HepG2 (cell line): Measurements from ENCODE around the gene RFTN1. TPM values are rescaled to one million over a fixed set of nuclear protein-coding genes. Genes with fewer than 3 reads are reported as not detected.

ENCODE experiments used
- ATAC-seq: fragments of 200-7000 bp; cut with Tn5 transposase; 3 replicates; pipeline ENCODE4 v1.9.1; 2020; ENCODE audit warnings: mild to moderate bottlenecking, moderate library complexity
- BruUV-seq: library from RNA; stranded (reverse); fragments of 400-500 nt; replicated peaks from 2 replicates; lab custom pipeline; 2021; lab: Mats Ljungman, UMichigan
- CTCF ChIA-PET: fragments of 300-600 bp; formaldehyde crosslinking; extraction: SDS; loops from one replicate; lab custom pipeline; 2021; ENCODE audit warnings: low total read pairs, inconsistent platforms, low intra/inter-chr PET ratio; lab: Yijun Ruan, JAX
- POLR2A ChIA-PET: fragments of 350-600 bp; sonication (Branson Sonifier 250); formaldehyde crosslinking; loops from one replicate; lab custom pipeline; 2020; ENCODE audit warnings: antibody characterized with exemption, inconsistent platforms; lab: Yijun Ruan, JAX
- DNase-seq: peaks from one replicate; pipeline ENCODE4 v3.0.0-alpha.2; 2015; ENCODE audit warnings: low spot score
- FAIRE-seq: peaks from 3 replicates; lab custom pipeline; 2011; peaks lifted over from hg19 to GRCh38; lab: Jason Lieb, UNC
- H2AFZ ChIP-seq: one replicate; pipeline ENCODE4 v1.6.1; 2011; ENCODE audit warnings: low read length, inconsistent platforms
- H3K27ac ChIP-seq: fragments of 300-600 bp; 3 replicates; pipeline ENCODE4 v1.8.0; 2011; ENCODE audit warnings: mixed run types, mild to moderate bottlenecking, mixed read lengths, low read length, inconsistent platforms; ENCODE audit not compliant: insufficient read depth; ENCODE audit errors: extremely low read length
- H3K27me3 ChIP-seq, 2 experiments: fragments of 200-600 bp in 1 of 2; 2 replicates in 1 of 2; 3 replicates in 1 of 2; pipeline versions ENCODE4 v1.6.0 to v1.8.0; 2011; ENCODE audit warnings: low read length in 2 of 2, mild to moderate bottlenecking in 2 of 2, moderate library complexity in 2 of 2, inconsistent platforms in 1 of 2; ENCODE audit not compliant: insufficient read depth in 2 of 2, control insufficient read depth in 1 of 2
- H3K36me3 ChIP-seq, 2 experiments: fragments of 200-600 bp in 1 of 2; replicated peaks in 1 of 2; 2 replicates in 1 of 2; 3 replicates in 1 of 2; pipeline versions ENCODE4 v1.5.1 to v1.8.0; 2011; ENCODE audit warnings: low read length in 2 of 2, inconsistent platforms in 1 of 2; ENCODE audit not compliant: insufficient read depth in 2 of 2, control insufficient read depth in 1 of 2
- H3K4me1 ChIP-seq: 2 replicates; pipeline ENCODE4 v1.5.1; 2012; ENCODE audit warnings: low read length, inconsistent platforms; ENCODE audit not compliant: insufficient read depth
- H3K4me2 ChIP-seq: 2 replicates; pipeline ENCODE4 v1.6.0; 2011; ENCODE audit warnings: low read depth, low read length, inconsistent platforms
- H3K4me3 ChIP-seq, 3 experiments: fragments of 200-600 bp in 1 of 3; sonication (generic), shearing (Covaris generic) in 1 of 3; replicated peaks in 1 of 3; 2 replicates each; pipeline ENCODE4 v1.5.1; 2011 to 2016; ENCODE audit warnings: low read length in 3 of 3, inconsistent platforms in 2 of 3, low read depth in 2 of 3, mild to moderate bottlenecking in 2 of 3, control low read depth in 1 of 3, mixed read lengths in 1 of 3; ENCODE audit not compliant: insufficient read depth in 1 of 3
- H3K79me2 ChIP-seq: one replicate; pipeline ENCODE4 v1.6.1; 2011; ENCODE audit warnings: low read length, inconsistent platforms; ENCODE audit not compliant: insufficient read depth
- H3K9ac ChIP-seq: 2 replicates; pipeline ENCODE4 v1.6.0; 2011; ENCODE audit warnings: mild to moderate bottlenecking, low read depth, low read length, inconsistent platforms; ENCODE audit not compliant: insufficient read depth
- H3K9me3 ChIP-seq: 2 replicates; pipeline ENCODE4 v1.5.1; 2012; ENCODE audit warnings: mild to moderate bottlenecking, low read length
- H4K20me1 ChIP-seq: 2 replicates; pipeline ENCODE4 v1.6.0; 2011; ENCODE audit warnings: inconsistent platforms, mild to moderate bottlenecking, low read length, moderate library complexity; ENCODE audit not compliant: insufficient read depth
- EED ChIP-seq: sonication (generic); formaldehyde crosslinking; IDR thresholded peaks from 2 replicates; pipeline ENCODE4 v1.5.0; 2020; ENCODE audit warnings: mild to moderate bottlenecking, missing genetic modification reagents
- MYC ChIP-seq: sonication (generic); formaldehyde crosslinking; IDR thresholded peaks from 2 replicates; pipeline ENCODE4 v1.9.0; 2021; ENCODE audit warnings: missing genetic modification reagents, borderline replicate concordance
- PTBP1 ChIP-seq: fragments of 200-400 bp; formaldehyde crosslinking; IDR thresholded peaks from 2 replicates; pipeline ENCODE4 v1.6.1; 2018; ENCODE audit warnings: low read length, low read depth; ENCODE audit not compliant: poor library complexity, severe bottlenecking
- RBAK ChIP-seq: sonication (generic); formaldehyde crosslinking; IDR thresholded peaks from 2 replicates; pipeline ENCODE4 v1.5.1; 2020; ENCODE audit warnings: mild to moderate bottlenecking, missing genetic modification reagents
- RNF2 ChIP-seq: fragments of 450-650 bp; conservative IDR thresholded peaks from 2 replicates; pipeline ENCODE4 v1.6.1; 2016; ENCODE audit warnings: low read depth
- RXRB ChIP-seq: IDR thresholded peaks from 2 replicates; pipeline ENCODE4 v1.6.1; 2016; ENCODE audit warnings: borderline replicate concordance, missing genetic modification reagents, missing compliant biosample characterization
- SETDB1 ChIP-seq: sonication (generic); formaldehyde crosslinking; IDR thresholded peaks from 2 replicates; pipeline ENCODE4 v1.5.1; 2020; ENCODE audit warnings: missing genetic modification reagents, mild to moderate bottlenecking, borderline replicate concordance
- TMF1 ChIP-seq: sonication (generic); formaldehyde crosslinking; IDR thresholded peaks from 2 replicates; pipeline ENCODE4 v1.8.1; 2022; ENCODE audit warnings: low read depth, missing genetic modification reagents
- ZNF274 ChIP-seq: sonication (generic); formaldehyde crosslinking; IDR thresholded peaks from 2 replicates; pipeline ENCODE4 v1.5.1; 2020; ENCODE audit warnings: mild to moderate bottlenecking, missing genetic modification reagents
- ZNF414 ChIP-seq: sonication (generic); formaldehyde crosslinking; IDR thresholded peaks from 2 replicates; pipeline ENCODE4 v1.5.0; 2020; ENCODE audit warnings: missing genetic modification reagents
- ZNF614 ChIP-seq: IDR thresholded peaks from 2 replicates; pipeline ENCODE4 v1.6.1; 2018; ENCODE audit warnings: missing biosample characterization, missing genetic modification reagents, inconsistent platforms, borderline replicate concordance
- ZNF639 ChIP-seq: conservative IDR thresholded peaks from 2 replicates; pipeline ENCODE4 v1.6.1; 2018; ENCODE audit warnings: missing genetic modification reagents
- WGBS: methylation state at CpG from one replicate; pipeline ENCODE4 v1.1.6; 2017; ENCODE audit warnings: low lambda C conversion rate; 5-methylcytosine and 5-hydroxymethylcytosine counted together
- in situ Hi-C: cut with HindIII; loops from 2 replicates; pipeline ENCODE4 v1.10.0; 2017; ENCODE audit warnings: low pct_unique_long_range_greater_than_20kb; ENCODE audit not compliant: extremely low pct_ligation_motif_present
- intact Hi-C: fragments of 100-400 bp; cut with micrococcal nuclease; formaldehyde crosslinking; loops from one replicate; pipeline ENCODE4 v1.10.0; 2022; ENCODE audit not compliant: unreplicated experiment
- polyA plus RNA-seq, 8 experiments: library from polyadenylated mRNA; depleted of rRNA in 3 of 8; stranded (reverse) in 7 of 8; unstranded in 1 of 8; fragments of >200 nt; fragmentation: Illumina TruSeq in 4 of 8; extraction: Trizol in 4 of 8; gene quantifications; 2 replicates each; pipeline versions ENCODE4 v1.2.1 to v1.2.3, GENCODE V29; 2011 to 2016; ENCODE audit warnings: low read depth in 4 of 8, missing spikeins in 1 of 8, mixed read lengths in 1 of 8; ENCODE audit not compliant: insufficient read depth in 1 of 8
- total RNA-seq, 5 experiments: library from RNA; depleted of rRNA; stranded (reverse); fragments of >200 nt; fragmentation: Illumina TruSeq; extraction: Trizol; gene quantifications; 2 replicates each; pipeline ENCODE4 v1.2.3, GENCODE V29; 2016; ENCODE audit warnings: low read depth in 1 of 5
- TF ChIP-seq, protein P1 (sequence below): IDR thresholded peaks from 2 replicates; pipeline ENCODE4 v1.6.1; 2016; ENCODE audit warnings: mild to moderate bottlenecking, missing biosample characterization, missing genetic modification reagents

Gene RFTN1
- total and polyA plus RNA-seq, 2 of the 13 experiments (the other 11 are each of a cell fraction or from before 2014, with no cell fraction given) = not detected

DNA sequence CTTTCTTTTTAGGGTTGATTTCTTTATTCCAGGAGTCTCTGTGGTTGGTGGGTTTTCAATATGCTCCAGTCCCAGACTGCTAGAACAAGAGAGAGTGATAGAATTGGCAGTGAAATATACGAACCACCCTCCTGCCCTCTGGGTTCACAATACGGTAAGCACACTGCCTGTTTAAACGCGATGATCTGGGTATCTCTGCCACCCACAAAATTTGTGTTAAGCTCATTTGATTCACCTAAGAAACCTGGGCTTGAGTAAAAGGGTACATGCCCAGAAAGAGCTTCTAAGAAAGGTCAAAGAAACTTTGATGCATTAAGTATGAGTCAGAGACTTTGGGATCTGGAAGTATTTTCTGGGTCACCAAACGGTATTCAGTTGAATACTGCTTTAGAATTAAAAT lies 218.7 kb downstream of the RFTN1 start (continued):
- TF ChIP-seq TMF1 (CRISPR knock-in tag) (no peak), PTBP1 (no peak)

GRCh38 chr3:16290827-16291196 lies 222.7 kb downstream of the RFTN1 start:
- no peak overlapping the region for H3K27ac ChIP-seq
- WGBS = 98% methylated on average over 2 of the region's 2 CpGs
- in situ Hi-C loops = loop anchor here (5.0 to 10.0 kb wide), 2 partner anchors 224 to 261 kb away; partner anchors contain the start of gene RFTN1
- intact Hi-C loops = loop anchor here (1.0 kb wide), 2 partner anchors 226 to 259 kb away; no protein-coding TSS in a partner anchor
- H3K9ac ChIP-seq = no peak overlapping the region
- no peak overlapping the region for H2AFZ ChIP-seq
- H3K9me3 ChIP-seq = peaks cover 10% of the 10 kb centered on the region; the same call in 1 of the 2 replicates
- H3K27me3 ChIP-seq = no peaks in the 10 kb centered on the region
- no peaks in the 10 kb centered on the region for H3K79me2 ChIP-seq
- H3K36me3 ChIP-seq = peaks cover 4 to 52% of the 10 kb centered on the region in 2 experiments
- H4K20me1 ChIP-seq = no peaks in the 10 kb centered on the region; the same call in 1 of the 2 replicates
- FAIRE-seq (no peak), ATAC-seq (no peak), DNase-seq (no peak)
- ChIA-PET CTCF (interaction anchor here (1.7 to 3.3 kb wide), 2 partner anchors 256 to 260 kb away, joined by 4 to 51 read pairs; no protein-coding TSS in a partner anchor), POLR2A (no interaction called here)
- TF ChIP-seq ZNF414 (CRISPR knock-in tag) = no peak
- no peak for TF ChIP-seq ZNF639 (CRISPR knock-in tag)
- no peak for TF ChIP-seq MYC
- TF ChIP-seq SETDB1 (CRISPR knock-in tag) = no peak
- no peak for TF ChIP-seq RXRB (CRISPR knock-in tag)
- TF ChIP-seq EED = no peak
- no peak for TF ChIP-seq ZNF614 (CRISPR knock-in tag)
- TF ChIP-seq RBAK (CRISPR knock-in tag) = no peak
- TF ChIP-seq ZNF274 = no peak
- no peak for TF ChIP-seq RNF2
- TF ChIP-seq, protein P1, sequence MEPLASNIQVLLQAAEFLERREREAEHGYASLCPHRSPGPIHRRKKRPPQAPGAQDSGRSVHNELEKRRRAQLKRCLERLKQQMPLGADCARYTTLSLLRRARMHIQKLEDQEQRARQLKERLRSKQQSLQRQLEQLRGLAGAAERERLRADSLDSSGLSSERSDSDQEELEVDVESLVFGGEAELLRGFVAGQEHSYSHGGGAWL (CRISPR knock-in tag) = no peak
- BruUV-seq = no TSS peak
- no peaks in the 10 kb centered on the region for H3K4me1 ChIP-seq
- H3K4me2 ChIP-seq = no peak overlapping the region
- H3K4me3 ChIP-seq = no peak overlapping the region
